ENCODE data around the gene PGLYRP2.

PGLYRP2 gene

DNA sequence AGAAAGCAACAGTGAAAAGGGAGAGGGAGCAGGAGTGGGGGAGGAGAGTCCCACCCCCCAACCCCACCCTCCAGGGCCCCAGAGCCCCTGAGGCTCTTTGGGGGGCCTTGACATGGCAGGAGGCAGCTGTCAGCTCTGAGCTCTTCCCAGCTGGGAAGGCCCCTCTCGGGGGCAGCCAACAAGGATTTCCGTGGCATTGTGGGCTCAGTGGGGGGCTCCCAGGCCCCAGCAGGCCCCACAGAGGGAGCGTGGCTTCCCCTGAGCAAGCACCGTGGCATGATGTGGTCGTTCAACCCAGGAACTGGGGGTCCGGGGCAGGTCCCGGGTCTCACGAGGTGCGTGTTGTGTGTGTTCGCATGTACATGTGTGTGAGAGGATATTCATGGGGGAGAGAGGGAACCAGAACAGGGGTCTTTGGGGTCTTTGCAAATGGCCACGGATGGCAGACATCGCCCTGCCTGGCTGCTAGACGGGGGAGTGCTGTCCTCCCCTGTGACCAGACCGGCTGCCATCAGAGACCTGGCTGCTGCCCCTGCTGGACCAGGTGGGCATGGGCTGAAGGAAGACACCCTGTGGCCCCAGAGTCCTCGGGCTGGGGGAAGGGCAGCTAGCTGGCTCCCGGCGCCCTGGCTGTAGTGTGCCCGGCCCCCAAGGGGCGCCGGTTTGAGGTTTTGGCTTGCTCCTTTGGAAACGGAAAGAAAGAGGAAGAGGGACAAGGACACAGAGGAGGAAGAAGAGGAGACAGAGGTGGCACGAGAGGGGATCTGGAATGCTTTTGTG lies 56.8 kb downstream of the PGLYRP2 start:
- DNase-seq: no peak

- no peak for DNase-seq
These were observed 57.5 kb downstream of the PGLYRP2 start for GRCh38 chr19:15421721-15422260.

- DNase-seq: no peak
These were observed 58.1 kb downstream of the PGLYRP2 start for GRCh38 chr19:15421136-15421695.

DNA sequence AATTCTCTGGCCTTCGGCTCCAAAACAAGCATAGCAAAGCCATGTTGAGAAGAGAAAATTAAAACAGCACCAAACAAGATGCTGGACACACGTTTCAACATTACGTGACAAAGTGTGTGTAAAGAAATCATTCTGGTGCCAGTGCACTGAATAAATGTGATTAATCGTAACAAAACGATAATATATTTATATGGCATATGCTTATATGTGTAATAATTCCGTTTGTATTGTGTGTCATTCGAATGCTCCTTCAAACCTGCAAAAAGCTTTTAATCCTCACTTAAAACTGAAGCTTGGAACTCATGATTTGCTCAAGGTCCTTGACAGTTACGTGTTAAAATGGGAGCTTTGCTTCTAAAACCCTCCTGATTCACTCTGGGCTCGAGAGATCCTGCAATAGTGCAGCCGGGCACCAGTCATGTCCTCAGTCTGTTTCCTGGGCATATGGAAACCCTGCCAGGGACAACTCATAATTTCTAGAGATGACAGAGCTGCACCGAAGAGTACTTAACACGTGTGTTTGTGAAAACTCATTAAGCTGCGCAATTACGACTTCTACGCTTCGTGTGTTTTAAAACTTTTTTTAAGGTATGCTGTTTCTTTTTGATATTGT lies 59.8 kb downstream of the PGLYRP2 start:
- DNase-seq: no peak

All from NCI-H2107 (cell line).